CD4-positive, alpha-beta T cell treated with Interferon gamma for 1 hour (primary cell): ENCODE data around the gene LAPTM5.

ENCODE experiments used
- DNase-seq: peaks from one replicate; pipeline ENCODE4 v3.0.0-alpha.2; 2020

The LAPTM5 gene

GRCh38 chr1:30786264-30786991, 28.9 kb upstream of the LAPTM5 start:
- DNase-seq = no peak

DNA sequence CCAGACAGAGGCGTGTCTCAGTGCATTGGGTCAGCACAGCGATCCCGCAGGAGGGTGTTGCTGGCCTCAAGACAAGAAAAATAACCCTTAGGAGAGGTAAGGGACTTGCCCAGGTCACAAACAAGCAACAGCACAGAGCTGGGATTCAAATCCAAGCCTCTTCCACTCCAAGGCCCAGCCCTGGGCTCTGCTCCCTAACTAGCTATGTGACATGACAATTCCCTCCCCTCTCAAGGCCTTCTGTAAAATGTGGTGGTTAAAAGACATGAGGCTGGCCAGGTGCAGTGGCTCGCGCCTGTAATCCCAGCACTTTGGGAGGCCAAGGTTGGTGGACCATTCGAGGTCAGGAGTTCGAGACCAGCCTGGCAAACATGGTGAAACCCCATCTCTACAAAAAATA, 28.1 kb upstream of the LAPTM5 start:
- DNase-seq = no peak

GRCh38 chr1:30785181-30785580, 27.6 kb upstream of the LAPTM5 start:
- DNase-seq = no peak

GRCh38 chr1:30783256-30783915, 25.8 kb upstream of the LAPTM5 start:
- DNase-seq = peak; percentile 47

DNA sequence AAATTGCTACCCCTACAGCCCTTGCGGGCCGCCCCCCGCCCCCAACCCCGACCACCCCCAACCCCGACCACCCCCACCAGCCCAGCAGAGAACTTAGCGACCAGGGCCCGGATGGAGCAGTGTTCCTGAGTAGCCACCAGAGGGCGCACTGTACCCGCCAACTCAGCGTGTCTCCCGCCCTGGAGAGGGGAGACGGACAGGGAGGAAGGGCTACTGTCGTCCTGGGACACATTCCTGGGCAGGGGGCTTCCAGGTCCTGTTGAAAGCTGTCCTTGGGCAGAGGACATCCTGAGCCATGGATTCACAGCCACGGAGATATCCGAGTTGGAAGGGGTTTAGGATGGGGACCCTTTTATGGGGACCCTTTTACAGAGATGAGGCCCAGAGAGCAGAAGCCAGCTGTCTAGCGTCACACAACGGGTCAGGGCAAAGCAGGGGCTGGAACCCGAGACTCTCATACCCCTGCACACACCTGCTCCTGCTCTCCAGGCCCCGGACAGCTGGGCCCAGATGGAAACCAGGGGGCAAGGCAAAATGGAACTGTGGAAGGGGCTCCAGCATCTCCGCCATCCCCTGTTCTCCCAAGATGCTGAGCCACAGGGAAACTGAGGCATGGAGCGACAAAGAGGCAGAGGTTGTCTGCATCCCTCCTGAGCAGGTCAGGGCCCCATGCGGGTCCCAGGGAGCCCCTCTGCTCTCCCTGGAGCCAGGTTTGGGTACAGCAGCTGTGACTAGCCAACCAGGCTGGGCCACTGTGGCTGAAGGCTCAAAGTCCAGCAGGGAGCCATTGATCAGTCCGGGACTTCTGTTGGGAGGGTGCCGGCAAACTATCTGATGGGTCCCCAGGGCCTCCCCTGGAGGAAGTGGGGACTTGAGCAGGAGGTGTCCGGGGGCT, 25.0 kb upstream of the LAPTM5 start:
- DNase-seq = peak; percentile 67

- DNase-seq = no peak
Measured at GRCh38 chr1:30781906-30782305, 24.3 kb upstream of the LAPTM5 start.

DNA sequence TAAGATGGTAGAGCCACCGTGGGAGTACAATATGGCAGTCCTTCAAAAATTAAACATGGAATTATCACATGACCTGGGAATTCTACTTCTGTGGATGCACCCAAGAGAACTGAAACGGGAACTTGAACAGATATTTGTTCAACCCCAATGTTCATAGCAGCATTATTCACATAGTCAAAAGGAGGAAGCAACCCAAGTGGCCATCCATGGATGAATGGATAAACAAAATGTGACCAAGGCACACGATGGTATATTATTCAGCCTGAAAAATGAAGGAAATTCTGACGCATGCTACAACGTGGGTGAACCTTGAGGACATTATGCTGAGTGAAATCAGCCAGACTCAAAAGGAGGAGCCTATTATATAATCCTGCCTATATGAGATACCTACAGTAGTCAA, 22.8 kb upstream of the LAPTM5 start:
- DNase-seq = no peak

GRCh38 chr1:30779294-30780071, 21.9 kb upstream of the LAPTM5 start:
- DNase-seq = peak; percentile 85

- DNase-seq = no peak
Measured at GRCh38 chr1:30778979-30779293, 21.4 kb upstream of the LAPTM5 start.

DNA sequence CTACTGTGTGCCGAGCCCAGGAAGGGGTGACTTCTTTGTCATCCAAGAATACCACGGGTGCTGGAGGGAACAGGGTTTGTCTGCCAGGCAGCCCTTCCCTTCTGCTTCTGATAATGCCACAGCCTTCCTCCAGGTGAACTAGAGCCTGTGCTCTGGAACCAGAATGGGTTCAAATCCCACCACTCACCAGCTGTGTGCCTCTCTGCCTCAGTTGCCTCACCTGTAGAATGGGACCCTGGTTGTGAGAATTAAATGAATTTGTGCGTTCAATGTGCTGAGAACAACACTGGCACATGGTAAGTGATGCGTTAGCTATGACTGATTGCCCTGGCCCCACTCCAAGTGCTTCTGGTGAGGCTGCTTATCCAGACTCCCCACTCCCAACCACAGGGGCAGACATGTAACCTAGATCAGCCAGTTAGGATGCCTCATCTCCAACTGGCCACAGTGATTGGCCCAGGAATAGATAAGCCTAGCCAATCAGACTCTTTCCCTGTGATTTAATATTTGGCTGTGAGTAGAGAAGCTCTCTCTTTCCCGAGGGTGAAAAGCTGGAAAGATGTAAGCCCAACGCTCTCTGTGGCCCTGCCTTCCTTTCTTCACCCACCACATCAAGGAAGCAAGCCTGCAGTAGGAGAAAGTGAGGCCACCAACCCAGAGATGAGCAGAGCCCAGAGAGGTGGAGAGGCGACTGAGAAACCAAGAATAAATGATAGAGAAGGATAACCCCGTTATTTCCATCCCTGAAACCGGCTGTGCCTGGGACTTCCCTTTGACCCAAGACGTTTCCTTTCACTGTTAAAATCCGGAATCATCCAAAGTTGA, 20.8 kb upstream of the LAPTM5 start:
- DNase-seq = no peak

- DNase-seq = no peak
Measured at GRCh38 chr1:30777904-30778153, 20.3 kb upstream of the LAPTM5 start.

GRCh38 chr1:30777060-30777903, 19.7 kb upstream of the LAPTM5 start:
- no peak for DNase-seq

DNA sequence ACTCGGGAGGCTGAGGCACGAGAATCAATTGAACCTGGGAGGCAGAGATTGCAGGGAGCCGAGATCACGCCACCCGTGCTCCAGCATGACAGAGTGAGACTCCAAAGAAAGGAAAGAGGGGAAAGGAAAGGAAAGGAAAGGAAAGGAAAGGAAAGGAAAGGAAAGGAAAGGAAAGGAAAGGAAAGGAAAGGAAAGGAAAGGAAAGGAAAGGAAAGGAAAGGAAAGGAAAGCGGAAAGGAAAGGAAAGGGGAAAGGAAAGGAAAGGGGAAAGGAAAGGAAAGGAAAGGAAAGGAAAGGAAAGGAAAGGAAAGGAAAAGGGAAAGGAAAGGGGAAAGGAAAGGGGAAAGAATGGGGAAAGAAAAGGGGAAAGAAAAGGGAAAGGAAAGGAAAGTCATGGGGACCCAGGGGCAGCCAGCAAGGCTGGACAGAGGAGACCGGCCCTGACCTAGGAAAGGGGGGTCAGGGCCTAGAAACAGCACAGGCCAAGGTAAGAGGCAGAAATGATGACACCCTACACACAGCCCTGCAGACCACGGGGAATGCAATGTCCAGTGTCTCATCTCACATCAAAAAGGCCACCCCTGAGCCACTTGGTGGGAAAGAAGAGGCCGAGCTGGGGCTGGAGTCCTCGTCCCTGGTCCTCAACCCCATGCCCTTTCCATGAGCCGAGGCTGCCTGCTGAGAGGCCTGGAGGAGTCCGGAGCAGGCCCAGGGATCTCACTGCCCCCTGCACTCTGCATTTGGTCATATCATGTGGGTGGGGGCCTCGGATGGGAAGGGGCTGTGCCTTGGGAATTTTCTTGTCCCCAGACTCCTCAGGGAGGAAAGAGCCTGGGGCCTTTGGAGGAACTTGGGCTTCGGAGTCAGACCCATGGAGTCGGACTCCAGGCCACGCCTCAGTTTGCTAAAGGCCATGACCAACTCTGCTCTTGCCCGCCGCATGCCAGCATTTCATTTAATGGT, 18.8 kb upstream of the LAPTM5 start:
- DNase-seq = no peak

DNA sequence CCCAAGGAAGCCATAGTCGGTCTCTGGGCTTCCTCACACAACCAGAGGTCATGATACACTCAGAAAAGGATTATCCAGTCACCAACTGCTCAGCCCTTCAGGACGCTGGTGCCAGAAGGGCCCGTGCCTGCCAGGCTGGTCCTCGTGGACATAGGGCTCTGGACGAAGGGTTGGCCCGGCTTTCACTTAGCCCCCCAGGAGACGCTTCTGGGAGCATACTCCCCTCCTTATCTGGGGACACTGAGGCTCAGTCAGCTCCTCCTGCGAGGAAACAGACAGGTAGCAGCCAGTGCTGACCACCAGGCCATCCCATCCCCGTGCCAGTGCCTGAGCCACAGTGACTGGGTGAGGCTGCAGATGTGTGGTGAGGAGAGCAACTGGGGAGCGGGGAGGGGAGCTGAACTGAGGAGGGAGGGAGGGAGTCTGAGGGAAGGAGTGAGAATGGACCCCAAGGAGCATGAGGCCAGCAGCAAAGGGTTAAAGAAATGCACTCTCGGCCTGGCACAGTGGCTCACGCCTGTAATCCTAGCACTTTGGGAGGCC, 17.9 kb upstream of the LAPTM5 start:
- DNase-seq = no peak

DNA sequence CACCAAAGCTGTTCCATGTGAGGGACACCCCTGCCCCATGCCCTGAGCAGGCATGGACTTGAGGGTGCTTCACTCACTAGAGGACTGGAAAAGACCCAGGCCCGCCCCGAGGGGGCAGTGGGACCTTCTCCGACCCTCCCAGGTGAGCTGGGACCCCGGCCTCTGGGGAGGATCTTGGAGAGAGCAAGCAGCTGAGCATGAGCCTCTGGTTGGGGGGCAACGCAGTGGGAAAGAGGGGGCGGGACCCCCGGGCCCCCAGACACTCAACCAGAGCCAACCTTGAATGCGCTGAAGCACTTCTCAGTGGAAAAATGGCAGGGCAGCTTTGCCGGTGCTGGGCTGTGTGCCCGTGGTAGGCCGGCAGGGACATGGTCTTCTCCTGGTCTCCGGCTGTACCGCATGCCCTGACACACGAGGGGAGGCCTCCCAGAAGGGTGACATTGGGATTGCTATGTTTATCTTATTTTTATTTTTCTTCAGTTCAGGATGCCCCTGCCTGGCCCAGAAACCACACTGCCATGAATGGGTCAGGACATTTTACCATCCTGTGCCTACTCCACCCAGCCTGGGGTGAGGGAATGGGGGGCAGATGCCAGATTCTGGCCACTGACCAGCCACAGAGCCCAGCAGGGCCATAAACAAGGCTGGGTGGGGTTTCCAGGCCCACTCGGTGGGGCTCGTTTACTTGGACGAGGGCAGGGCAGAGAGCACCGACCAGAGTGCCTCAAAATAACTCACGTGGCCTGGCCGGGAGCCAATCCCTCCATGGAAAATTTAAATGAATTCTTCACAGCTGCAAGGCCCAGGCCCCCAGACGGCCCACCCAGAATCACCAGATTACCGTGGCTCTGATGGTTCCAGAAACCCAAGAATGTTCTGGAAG, 17.2 kb upstream of the LAPTM5 start:
- DNase-seq = no peak

DNA sequence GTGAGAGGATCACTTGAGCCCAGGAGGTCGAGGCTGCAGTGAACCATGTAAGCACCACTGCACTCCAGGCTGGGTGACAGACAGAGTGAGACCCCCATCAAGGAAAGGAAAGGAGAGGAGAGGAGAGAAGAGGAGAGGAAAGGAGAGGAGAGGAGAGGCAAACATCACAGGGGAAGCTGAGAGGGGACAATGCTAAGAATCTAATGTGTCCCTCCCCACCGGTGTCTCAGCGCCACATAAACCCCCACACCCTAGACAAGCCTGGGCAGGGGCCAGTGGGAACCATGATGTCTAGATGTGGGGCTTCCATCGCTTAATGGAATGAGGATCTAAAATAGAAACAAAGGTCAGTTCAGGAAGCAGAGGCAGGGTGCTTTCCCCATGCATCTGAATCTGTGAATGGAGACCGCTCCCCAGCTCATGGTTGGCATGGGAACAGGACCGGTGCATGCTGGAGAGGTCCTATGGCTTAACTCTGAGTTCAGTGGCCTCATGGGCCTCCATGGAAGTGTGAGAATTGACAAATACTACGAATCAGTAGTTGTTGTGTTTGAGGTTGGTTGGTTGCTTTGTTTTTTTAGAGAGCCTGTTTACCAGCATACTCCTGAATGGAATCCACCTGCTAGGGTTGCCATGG, 16.3 kb upstream of the LAPTM5 start:
- DNase-seq = no peak

DNA sequence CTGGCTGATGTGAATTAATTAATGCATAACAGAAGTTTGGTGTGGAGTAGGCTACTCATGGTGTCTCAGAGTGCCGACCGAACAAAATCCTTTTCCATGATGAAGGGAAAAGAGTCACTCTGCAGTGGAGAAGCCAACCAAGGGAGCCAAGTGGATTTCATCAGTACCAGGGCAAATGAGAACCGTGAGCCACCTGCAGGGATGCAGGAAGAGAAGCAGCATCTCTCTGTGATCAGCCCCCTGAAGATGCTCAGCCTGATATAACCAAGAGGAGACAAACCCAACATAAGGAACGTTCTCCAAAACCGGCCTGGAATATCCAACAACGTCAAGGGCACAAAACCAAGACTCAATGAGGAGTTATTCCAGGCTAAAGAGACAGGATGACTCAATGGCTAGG, 13.4 kb upstream of the LAPTM5 start:
- DNase-seq = no peak

- DNase-seq = no peak
Measured at GRCh38 chr1:30770150-30770549, 12.6 kb upstream of the LAPTM5 start.
